CD4-positive, alpha-beta T cell treated with Interleukin-6 for 4 hours (primary cell): ENCODE results near the gene CGN.

Experiments used
- DNase-seq: peaks from one replicate; pipeline ENCODE4 v3.0.0-alpha.2; 2020; ENCODE audit warnings: mixed read lengths

Gene CGN

GRCh38 chr1:151524736-151525135, 13.5 kb downstream of the CGN start:
- DNase-seq: no peak

GRCh38 chr1:151526735-151527525, 15.7 kb downstream of the CGN start:
- no peak for DNase-seq

GRCh38 chr1:151529211-151529702, 18.1 kb downstream of the CGN start:
- DNase-seq: no peak

GRCh38 chr1:151529781-151530180, 18.6 kb downstream of the CGN start:
- DNase-seq: no peak

- no peak for DNase-seq
Observed at GRCh38 chr1:151530461-151530860, 19.3 kb downstream of the CGN start.

- DNase-seq: no peak
Observed at GRCh38 chr1:151533870-151534269, 22.7 kb downstream of the CGN start.

- peak; percentile 85 for DNase-seq
Observed at GRCh38 chr1:151534662-151535278, 23.6 kb downstream of the CGN start.

GRCh38 chr1:151535326-151536271, 24.4 kb downstream of the CGN start:
- DNase-seq: no peak

GRCh38 chr1:151536499-151536898, 25.3 kb downstream of the CGN start:
- DNase-seq: no peak

- no peak for DNase-seq
Observed at GRCh38 chr1:151537112-151537511, 25.9 kb downstream of the CGN start.

- DNase-seq: peak; percentile 59
Observed at GRCh38 chr1:151539321-151540020, 28.3 kb downstream of the CGN start.

- DNase-seq: peak; percentile 96
Observed at GRCh38 chr1:151540021-151540981, 29.1 kb downstream of the CGN start, which contains the start of gene TUFT1. Gene TUFT1, plus strand, starts transcription at chr1:151540309. Its CDS starts 58 bp downstream, at chr1:151540367.

GRCh38 chr1:151540982-151541377, 29.8 kb downstream of the CGN start:
- DNase-seq: no peak

GRCh38 chr1:151541752-151542151, 30.6 kb downstream of the CGN start:
- no peak for DNase-seq

GRCh38 chr1:151542710-151543129, 31.5 kb downstream of the CGN start:
- no peak for DNase-seq

- no peak for DNase-seq
Observed at GRCh38 chr1:151545542-151545941, 34.4 kb downstream of the CGN start.

GRCh38 chr1:151546011-151546925, 35.1 kb downstream of the CGN start:
- no peak for DNase-seq

GRCh38 chr1:151547119-151547899, 36.1 kb downstream of the CGN start:
- peak; percentile 6 for DNase-seq

- DNase-seq: no peak
Observed at GRCh38 chr1:151547900-151548230, 36.7 kb downstream of the CGN start.
